ENCODE measurements around the gene FURIN. TPM values are rescaled to one million over a fixed set of nuclear protein-coding genes. Genes with fewer than 3 reads are reported as not detected.
A peak's percentile ranks its signal among the peaks of the same experiment; 100 is the strongest.

FURIN gene
- total RNA-seq, 1 experiment from 2014 or later: 35.1 TPM

DNA sequence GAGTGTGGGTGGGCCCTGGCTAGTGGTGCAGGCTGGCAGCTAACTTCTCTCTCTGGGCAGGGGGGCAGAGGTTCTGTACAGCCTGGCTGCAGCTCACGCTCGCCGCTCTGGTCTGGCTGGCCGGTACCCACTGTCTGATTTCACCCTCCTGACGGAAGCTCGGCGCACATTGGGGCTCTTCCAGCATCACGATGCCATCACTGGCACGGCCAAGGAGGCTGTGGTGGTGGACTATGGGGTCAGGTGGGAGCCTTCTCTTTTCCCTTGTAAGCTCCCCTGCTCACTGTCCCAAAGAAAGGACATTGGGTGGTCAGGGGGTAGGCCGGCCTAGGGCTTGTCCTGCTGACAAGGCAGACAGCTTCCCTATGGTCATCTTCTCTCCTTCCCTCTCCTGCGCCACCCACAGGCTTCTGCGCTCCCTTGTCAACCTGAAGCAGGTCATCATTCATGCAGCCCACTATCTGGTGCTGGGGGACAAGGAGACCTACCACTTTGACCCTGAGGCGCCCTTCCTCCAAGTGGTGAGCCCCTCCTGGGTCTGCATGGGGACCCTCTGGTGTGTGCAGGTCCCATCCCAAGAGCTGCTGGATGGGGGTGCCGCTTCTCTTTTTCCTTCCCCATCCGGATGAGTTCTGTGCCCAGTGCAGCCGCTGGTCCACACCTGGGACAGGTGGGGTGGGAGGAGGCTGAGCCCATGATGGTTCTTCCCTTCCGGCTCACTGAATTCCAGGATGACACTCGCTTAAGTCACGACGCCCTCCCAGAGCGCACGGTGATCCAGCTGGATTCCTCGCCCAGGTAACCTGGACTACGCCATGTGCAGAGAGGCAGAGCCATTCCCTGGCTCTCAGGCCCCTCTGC lies 42.3 kb downstream of the FURIN start:
- Histone ChIP-seq H2BK5ac (ENCODE audit: insufficient read length, low read length) (no peak overlapping the region), H3K9ac (ENCODE audit: extremely low read depth, insufficient read length, low read length) (no peak overlapping the region), H2BK20ac (ENCODE audit: low read depth, low read length, poor library complexity, severe bottlenecking) (no peak overlapping the region), H3K14ac (ENCODE audit: insufficient read depth, low read length) (no peak overlapping the region), H4K91ac (ENCODE audit: insufficient read length, low read depth, low read length) (no peak overlapping the region), H3K18ac (ENCODE audit: insufficient read length, low read depth, low read length) (no peak overlapping the region), H2AK5ac (ENCODE audit: insufficient read length, low read length) (no peak overlapping the region), H3K27me3 (ENCODE audit: insufficient read depth, low read length) (no peaks in the 10 kb centered on the region), H4K8ac (replicated peaks; ENCODE audit: insufficient read length, low read depth, low read length) (no peak overlapping the region), H3K9me3 (ENCODE audit: control insufficient read depth, low read depth, low read length) (no peaks in the 10 kb centered on the region), H3K79me2 (ENCODE audit: insufficient read depth, low read length) (no peaks in the 10 kb centered on the region), H3K27ac (ENCODE audit: insufficient read length, low read depth, low read length) (no peak overlapping the region), H3T11ph (ENCODE audit: low read length) (no peak overlapping the region), H2AFZ (ENCODE audit: low read length) (no peak overlapping the region), H2BK12ac (ENCODE audit: insufficient read length, low read depth, low read length) (no peak overlapping the region), H4K5ac (ENCODE audit: insufficient read length, low read depth, low read length) (no peak overlapping the region), H4K20me1 (ENCODE audit: control insufficient read depth, insufficient read depth, insufficient read length) (no peaks in the 10 kb centered on the region), H3K4me2 (ENCODE audit: insufficient read depth, insufficient read length, low read length) (no peak overlapping the region), H3K4ac (ENCODE audit: low read depth, low read length) (no peak overlapping the region), H3K23ac (ENCODE audit: insufficient read length, low read depth, low read length) (no peak overlapping the region), H2BK120ac (ENCODE audit: low read depth, low read length, poor library complexity, severe bottlenecking) (no peak overlapping the region), H3K56ac (ENCODE audit: insufficient read length, low read depth, low read length) (no peak overlapping the region), H3K4me1 (ENCODE audit: insufficient read depth, low read length) (no peaks in the 10 kb centered on the region), H3K23me2 (ENCODE audit: insufficient read length, low read depth, low read length, poor library complexity, severe bottlenecking) (no peaks in the 10 kb centered on the region), H3K79me1 (ENCODE audit: insufficient read depth, low read depth, low read length, poor library complexity, severe bottlenecking) (no peaks in the 10 kb centered on the region), H2BK15ac (ENCODE audit: low read depth, low read length) (no peak overlapping the region)
- H3K4me1 Mint-ChIP-seq: peaks cover under 1% of the 10 kb centered on the region in 2 experiments; a peak in 2 of 4 replicates
- peaks cover 6 to 51% (median 14%) of the 10 kb centered on the region in 3 experiments; a peak in 6 of 7 replicates for H3K36me3 Mint-ChIP-seq (ENCODE audit: insufficient read depth in 1 of 3, low read depth in 3 of 3)
- TF ChIP-seq, protein P1, sequence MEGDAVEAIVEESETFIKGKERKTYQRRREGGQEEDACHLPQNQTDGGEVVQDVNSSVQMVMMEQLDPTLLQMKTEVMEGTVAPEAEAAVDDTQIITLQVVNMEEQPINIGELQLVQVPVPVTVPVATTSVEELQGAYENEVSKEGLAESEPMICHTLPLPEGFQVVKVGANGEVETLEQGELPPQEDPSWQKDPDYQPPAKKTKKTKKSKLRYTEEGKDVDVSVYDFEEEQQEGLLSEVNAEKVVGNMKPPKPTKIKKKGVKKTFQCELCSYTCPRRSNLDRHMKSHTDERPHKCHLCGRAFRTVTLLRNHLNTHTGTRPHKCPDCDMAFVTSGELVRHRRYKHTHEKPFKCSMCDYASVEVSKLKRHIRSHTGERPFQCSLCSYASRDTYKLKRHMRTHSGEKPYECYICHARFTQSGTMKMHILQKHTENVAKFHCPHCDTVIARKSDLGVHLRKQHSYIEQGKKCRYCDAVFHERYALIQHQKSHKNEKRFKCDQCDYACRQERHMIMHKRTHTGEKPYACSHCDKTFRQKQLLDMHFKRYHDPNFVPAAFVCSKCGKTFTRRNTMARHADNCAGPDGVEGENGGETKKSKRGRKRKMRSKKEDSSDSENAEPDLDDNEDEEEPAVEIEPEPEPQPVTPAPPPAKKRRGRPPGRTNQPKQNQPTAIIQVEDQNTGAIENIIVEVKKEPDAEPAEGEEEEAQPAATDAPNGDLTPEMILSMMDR (conservative IDR thresholded peaks at IDR 0.05): no peak
- no peak overlapping the region for H3K4me3 Mint-ChIP-seq
- no peaks in the 10 kb centered on the region for H3K27me3 Mint-ChIP-seq (ENCODE audit: low read depth)
- H3K9me3 Mint-ChIP-seq: no peaks in the 10 kb centered on the region
- DNase-seq: no peak
- peak overlapping the region in 2 of 3 experiments; percentile 11 to 44; a peak in 3 of 7 replicates for H3K27ac Mint-ChIP-seq
- no CpG with 5 or more reads among the region's 24 CpGs for WGBS (ENCODE audit: extremely low coverage, insufficient read length, low lambda C conversion rate)
